GM12872 (cell line): ENCODE measurements around the gene ADPRS.

ENCODE experiments used
- TF ChIP-seq, protein P1 (sequence below): IDR thresholded peaks from 3 replicates; pipeline ENCODE4 v1.5.1; 2011; ENCODE audit warnings: low read depth, mild to moderate bottlenecking, low read length, moderate library complexity; ENCODE audit not compliant: insufficient read depth

The ADPRS gene

GRCh38 chr1:36088265-36088576, 471 bp upstream of the ADPRS start:
- TF ChIP-seq, protein P1, sequence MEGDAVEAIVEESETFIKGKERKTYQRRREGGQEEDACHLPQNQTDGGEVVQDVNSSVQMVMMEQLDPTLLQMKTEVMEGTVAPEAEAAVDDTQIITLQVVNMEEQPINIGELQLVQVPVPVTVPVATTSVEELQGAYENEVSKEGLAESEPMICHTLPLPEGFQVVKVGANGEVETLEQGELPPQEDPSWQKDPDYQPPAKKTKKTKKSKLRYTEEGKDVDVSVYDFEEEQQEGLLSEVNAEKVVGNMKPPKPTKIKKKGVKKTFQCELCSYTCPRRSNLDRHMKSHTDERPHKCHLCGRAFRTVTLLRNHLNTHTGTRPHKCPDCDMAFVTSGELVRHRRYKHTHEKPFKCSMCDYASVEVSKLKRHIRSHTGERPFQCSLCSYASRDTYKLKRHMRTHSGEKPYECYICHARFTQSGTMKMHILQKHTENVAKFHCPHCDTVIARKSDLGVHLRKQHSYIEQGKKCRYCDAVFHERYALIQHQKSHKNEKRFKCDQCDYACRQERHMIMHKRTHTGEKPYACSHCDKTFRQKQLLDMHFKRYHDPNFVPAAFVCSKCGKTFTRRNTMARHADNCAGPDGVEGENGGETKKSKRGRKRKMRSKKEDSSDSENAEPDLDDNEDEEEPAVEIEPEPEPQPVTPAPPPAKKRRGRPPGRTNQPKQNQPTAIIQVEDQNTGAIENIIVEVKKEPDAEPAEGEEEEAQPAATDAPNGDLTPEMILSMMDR, result no peak

DNA sequence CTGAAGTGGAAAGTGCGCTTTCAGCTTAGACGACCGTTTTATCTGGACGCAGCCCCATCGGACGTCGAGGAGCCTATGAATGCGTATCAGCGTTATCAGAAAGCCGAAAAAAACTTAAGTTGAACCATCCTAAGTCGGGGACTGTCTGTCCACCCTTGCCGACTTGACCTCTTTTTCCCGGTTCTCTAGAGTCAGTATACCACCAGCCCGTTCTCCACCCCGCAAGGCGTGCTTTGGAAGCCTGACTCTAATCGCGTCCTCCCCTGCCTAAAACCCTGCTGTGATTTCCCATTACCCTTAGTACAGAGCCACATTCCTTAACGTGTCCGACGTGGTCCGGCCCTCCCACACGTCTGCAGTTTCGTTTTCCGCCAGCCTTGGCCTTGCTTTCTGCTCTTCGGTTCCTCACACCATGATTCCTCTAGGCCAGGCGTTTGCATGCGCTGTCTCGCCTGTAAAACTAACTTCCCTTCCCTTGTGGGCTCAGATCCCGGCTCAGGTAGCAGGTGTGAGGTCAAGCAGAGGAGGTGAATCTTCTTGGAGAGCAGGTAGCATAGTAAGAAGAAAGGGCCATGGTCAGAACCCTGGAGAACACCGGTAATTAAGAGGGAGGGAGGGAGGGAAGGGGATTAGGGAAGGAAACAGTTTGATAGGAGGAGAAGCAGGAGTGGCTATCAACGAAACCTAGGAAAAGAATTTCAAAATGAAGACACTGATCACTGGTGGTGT, 865 bp downstream of the ADPRS start:
- TF ChIP-seq, protein P1, result no peak

- TF ChIP-seq, protein P1, result no peak
Measured at GRCh38 chr1:36091141-36091540, 2.4 kb downstream of the ADPRS start.

GRCh38 chr1:36091698-36092097, 3.0 kb downstream of the ADPRS start:
- TF ChIP-seq, protein P1, result no peak

- TF ChIP-seq, protein P1, result no peak
Measured at GRCh38 chr1:36092166-36092797, 3.6 kb downstream of the ADPRS start.

- TF ChIP-seq, protein P1, result no peak
Measured at GRCh38 chr1:36092798-36093185, 4.1 kb downstream of the ADPRS start.

DNA sequence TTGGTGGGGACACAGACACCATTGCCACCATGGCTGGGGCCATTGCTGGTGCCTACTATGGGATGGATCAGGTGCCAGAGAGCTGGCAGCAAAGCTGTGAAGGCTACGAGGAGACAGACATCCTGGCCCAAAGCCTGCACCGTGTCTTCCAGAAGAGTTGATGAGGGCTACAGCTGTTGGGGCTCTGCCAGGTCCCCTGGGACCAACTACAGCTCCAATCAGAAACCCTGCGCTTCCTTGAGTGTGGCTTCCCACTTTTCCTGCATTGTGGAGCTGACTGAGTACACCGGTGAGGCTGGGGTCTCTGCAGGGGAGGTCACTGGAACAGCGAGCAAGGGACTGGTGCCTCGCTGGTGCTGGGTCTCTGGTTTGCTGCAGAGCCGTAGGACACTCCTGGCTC, 4.5 kb downstream of the ADPRS start:
- TF ChIP-seq, protein P1, result no peak
